Measurements from ENCODE around the gene RPRML.
A peak's percentile ranks its signal among the peaks of the same experiment; 100 is the strongest.

RPRML gene

DNA sequence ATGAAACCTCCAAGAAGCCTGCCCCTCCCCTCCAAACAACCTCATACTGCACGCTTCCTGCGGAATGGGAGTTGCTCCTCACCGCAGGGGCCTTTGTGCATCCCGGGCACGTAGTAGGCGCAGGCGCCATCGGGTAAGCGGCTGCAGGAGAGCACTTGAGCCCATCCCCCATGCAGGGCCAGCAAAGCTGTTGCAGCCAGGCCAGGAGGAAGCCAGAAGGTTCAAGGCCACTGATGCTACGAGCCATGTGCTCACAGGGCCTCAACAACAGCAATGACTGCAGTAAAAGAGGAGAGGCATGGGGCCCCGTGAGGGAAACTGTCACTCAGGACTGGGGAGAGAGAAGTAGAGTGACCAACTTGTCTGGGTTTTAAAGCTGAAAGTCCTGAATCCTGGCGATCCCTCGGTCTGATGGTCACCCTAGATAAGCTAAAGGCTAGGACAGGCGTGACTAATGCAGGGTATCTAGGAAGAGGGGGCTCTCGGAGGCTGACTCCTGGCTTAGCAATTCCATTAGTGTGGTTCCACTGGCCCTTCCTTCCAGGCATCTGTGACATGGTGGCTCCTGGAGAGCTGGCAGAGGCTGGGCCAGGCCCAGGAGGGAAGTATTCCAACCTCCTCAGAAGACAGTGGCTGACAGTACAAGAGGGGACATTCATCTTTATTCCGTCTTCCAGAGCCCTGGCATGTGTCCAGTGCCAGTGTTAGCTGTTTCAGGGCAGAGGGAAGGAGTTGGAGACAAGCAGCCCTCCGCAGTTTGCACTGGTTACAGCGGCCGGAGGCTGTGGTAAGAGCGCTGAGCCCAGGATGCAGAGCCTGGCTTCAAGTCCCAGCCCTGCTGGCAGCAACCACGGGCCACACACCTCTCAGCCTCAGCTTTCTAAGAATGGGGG is 35.3 kb downstream of the RPRML start:
- DNase-seq, result no peak

- no peak for DNase-seq
Observed at GRCh38 chr17:46943218-46943500, 35.9 kb downstream of the RPRML start.

GRCh38 chr17:46942441-46943217 is 36.4 kb downstream of the RPRML start:
- peak; percentile 35 for DNase-seq

- DNase-seq, result peak; percentile 64
Observed at GRCh38 chr17:46940692-46941404, 38.2 kb downstream of the RPRML start.

GRCh38 chr17:46935658-46936266 is 43.3 kb downstream of the RPRML start:
- no peak for DNase-seq

GRCh38 chr17:46931596-46931995 is 47.5 kb downstream of the RPRML start:
- DNase-seq, result no peak

DNA sequence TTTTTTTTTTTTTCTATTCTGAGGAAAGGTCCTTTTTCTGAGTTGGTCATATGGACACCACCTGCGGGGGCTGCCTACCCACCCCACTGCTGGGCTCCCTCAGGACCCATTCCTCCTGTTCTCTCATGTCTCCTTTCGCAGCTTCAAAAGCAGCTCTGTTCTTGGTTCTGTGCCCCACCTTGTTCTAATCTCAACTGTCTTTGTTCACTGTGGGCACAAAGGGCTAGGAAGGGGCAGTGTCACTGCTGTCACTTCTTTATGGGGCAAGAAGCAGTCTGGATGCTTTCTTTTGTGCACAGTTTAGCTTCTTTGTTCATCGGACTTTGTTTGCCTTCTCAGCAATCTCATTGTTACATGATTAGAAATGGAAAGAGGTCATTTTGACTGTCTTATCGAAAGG is 49.0 kb downstream of the RPRML start:
- no peak for DNase-seq

- no peak for DNase-seq
Observed at GRCh38 chr17:46929413-46929812, 49.6 kb downstream of the RPRML start.

GRCh38 chr17:46928467-46929261 is 50.4 kb downstream of the RPRML start:
- DNase-seq, result no peak
